ENCODE measurements around the gene SOX11.

SOX11 gene

GRCh38 chr2:5748946-5749345 is 56.8 kb downstream of the SOX11 start:
- H3K4me3 ChIP-seq (ENCODE audit: low read length): no peak overlapping the region
- no peak for TF ChIP-seq ZNF274 (IDR thresholded peaks at IDR 0.05; ENCODE audit: low read depth, low read length)

DNA sequence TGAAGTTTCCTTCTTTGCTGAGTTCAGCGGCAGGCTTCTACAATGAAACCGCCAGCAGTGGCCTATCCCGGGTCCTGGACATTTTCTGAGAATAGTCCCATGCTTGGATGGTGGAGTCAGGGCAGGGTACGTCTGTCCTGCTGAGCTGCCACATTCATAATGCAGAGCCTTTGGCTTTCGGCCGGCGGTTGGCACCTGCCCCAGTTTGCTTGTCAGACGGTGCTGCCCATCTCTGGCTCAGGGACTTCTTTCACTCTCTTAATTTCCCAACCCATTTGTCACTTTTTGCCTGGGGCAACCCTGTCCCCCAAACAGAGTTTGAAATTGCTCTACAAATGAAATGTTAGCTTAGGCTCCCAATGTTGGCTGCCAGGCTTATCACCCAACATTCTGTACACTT is 57.2 kb downstream of the SOX11 start:
- TF ChIP-seq ZNF274 (IDR thresholded peaks at IDR 0.05; ENCODE audit: low read depth, low read length): no peak
- no peak overlapping the region for H3K4me3 ChIP-seq (ENCODE audit: low read length)
